ENCODE data around the gene DDIAS. TPM values are rescaled to one million over a fixed set of nuclear protein-coding genes. Genes with fewer than 3 reads are reported as not detected.

Gene DDIAS
- total and polyA plus RNA-seq, 10 donors, result 1.5 to 11.1 (median 7.3) TPM

DNA sequence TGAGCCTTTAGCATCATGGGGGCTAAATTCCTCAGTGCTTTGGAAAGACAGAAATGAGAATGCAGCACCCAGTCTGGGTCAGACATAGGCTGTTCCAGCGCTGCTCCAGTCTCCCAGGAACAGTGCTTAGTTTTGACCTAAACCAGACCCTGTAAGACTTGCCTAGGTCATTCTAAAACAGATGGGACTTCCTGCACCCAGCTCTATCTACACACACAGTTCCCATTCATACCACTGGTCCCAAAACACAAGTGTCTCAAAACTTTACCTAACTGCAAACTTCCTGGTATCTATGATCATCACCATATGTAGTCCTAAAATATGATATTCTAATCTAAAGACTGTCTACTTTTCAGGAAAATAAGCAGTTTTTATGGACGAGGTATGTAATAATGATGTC, 39.2 kb upstream of the DDIAS start:
- TF ChIP-seq POLR2AphosphoS5 (IDR thresholded peaks at IDR 0.05), result no peak
- TF ChIP-seq, protein P1, sequence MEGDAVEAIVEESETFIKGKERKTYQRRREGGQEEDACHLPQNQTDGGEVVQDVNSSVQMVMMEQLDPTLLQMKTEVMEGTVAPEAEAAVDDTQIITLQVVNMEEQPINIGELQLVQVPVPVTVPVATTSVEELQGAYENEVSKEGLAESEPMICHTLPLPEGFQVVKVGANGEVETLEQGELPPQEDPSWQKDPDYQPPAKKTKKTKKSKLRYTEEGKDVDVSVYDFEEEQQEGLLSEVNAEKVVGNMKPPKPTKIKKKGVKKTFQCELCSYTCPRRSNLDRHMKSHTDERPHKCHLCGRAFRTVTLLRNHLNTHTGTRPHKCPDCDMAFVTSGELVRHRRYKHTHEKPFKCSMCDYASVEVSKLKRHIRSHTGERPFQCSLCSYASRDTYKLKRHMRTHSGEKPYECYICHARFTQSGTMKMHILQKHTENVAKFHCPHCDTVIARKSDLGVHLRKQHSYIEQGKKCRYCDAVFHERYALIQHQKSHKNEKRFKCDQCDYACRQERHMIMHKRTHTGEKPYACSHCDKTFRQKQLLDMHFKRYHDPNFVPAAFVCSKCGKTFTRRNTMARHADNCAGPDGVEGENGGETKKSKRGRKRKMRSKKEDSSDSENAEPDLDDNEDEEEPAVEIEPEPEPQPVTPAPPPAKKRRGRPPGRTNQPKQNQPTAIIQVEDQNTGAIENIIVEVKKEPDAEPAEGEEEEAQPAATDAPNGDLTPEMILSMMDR (IDR thresholded peaks at IDR 0.05 in 8 of 11, conservative IDR thresholded peaks at IDR 0.05 in 3 of 11), result no peak
- TF ChIP-seq POLR2A (IDR thresholded peaks at IDR 0.05), result no peak
- no peak overlapping the region for H3K27ac ChIP-seq
- no peak overlapping the region for H3K4me3 ChIP-seq
- intact Hi-C loops (cut with DNase I; ENCODE audit: low total_unique reads), result loop anchor here (5.0 kb wide), 1 partner anchor 145 kb away; no protein-coding TSS in a partner anchor
- no peaks in the 10 kb centered on the region for H3K27me3 ChIP-seq (replicated peaks in 1 of 7)
- H3K9me3 ChIP-seq, result no peaks in the 10 kb centered on the region
- peaks cover 0 to 23% (median 7%) of the 10 kb centered on the region in 6 donors for H3K4me1 ChIP-seq
- 68 to 97% (median 87%) methylated on average over 2 of the region's 2 CpGs for WGBS, 5 donors
- peaks cover 0 to 9% (median 0%) of the 10 kb centered on the region in 6 donors for H3K36me3 ChIP-seq
- no peak for DNase-seq

DNA sequence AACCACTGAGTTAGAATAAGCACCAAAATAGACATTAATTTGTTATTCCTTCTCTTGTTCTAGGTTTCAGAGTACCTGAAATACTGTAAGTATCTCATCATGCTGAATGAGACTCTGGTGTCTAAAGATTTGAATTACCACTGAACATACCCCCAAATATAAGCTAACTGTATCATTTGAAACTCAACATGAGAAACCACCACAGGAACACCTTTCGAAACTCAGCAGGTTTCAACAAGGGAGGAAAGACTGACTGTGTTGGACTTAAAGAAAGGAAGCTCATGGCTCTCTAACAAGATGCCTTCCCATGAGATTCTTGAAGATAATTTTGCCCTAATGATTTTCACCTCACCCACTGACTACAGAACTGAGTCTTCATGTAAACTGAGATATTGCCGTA, 38.3 kb upstream of the DDIAS start:
- Histone ChIP-seq H3K36me3 (peaks cover 0 to 3% (median 0%) of the 10 kb centered on the region in 6 donors), H3K9me3 (no peaks in the 10 kb centered on the region), H3K27me3 (replicated peaks in 1 of 7) (no peaks in the 10 kb centered on the region), H3K27ac (no peak overlapping the region), H3K4me1 (peaks cover 0 to 32% (median 10%) of the 10 kb centered on the region in 6 donors), H3K4me3 (no peak overlapping the region)
- 81 to 93% (median 87%) methylated on average over 2 of the region's 2 CpGs for WGBS, 5 donors
- no peak for TF ChIP-seq POLR2A (IDR thresholded peaks at IDR 0.05)
- TF ChIP-seq, protein P1 (IDR thresholded peaks at IDR 0.05 in 8 of 11, conservative IDR thresholded peaks at IDR 0.05 in 3 of 11), result no peak
- TF ChIP-seq POLR2AphosphoS5 (IDR thresholded peaks at IDR 0.05), result no peak
- intact Hi-C loops (cut with DNase I; ENCODE audit: low total_unique reads), result loop anchor here (5.0 kb wide), 1 partner anchor 146 kb away; no protein-coding TSS in a partner anchor
- no peak for DNase-seq

DNA sequence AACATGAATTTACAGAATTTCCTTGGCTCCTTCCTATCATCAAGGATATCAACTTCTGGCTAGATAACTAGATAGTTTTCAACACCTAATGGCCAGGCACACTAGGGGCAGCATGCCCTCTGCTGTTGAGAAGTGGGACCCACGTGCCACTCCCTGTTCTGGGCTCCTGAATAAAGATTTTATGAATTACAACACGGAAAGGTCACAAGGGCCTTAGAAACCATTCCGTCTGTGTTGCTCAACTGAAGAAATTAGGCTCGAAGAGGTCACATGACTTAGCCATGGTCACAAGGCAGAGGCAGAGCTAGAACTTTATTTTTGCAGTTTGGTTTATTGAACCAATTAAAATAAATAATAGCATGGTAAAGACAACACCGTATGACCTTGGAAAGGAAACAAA, 37.3 kb upstream of the DDIAS start:
- no peaks in the 10 kb centered on the region for H3K9me3 ChIP-seq
- H3K36me3 ChIP-seq, result no peaks in the 10 kb centered on the region
- peak; percentile 74 for DNase-seq
- intact Hi-C loops (cut with DNase I; ENCODE audit: low total_unique reads), result loop anchor here (5.0 kb wide), 1 partner anchor 147 kb away; no protein-coding TSS in a partner anchor
- peaks cover 0 to 40% (median 10%) of the 10 kb centered on the region in 6 donors for H3K4me1 ChIP-seq
- no peak overlapping the region for H3K27ac ChIP-seq
- H3K27me3 ChIP-seq (replicated peaks in 1 of 7), result peaks cover 0 to 8% (median 0%) of the 10 kb centered on the region in 7 donors
- H3K4me3 ChIP-seq, result no peak overlapping the region
- no peak for TF ChIP-seq POLR2AphosphoS5 (IDR thresholded peaks at IDR 0.05)
- TF ChIP-seq, protein P1 (IDR thresholded peaks at IDR 0.05 in 8 of 11, conservative IDR thresholded peaks at IDR 0.05 in 3 of 11), result peak in 8 of 11 experiments; percentile 23 to 55 (median 39)
- TF ChIP-seq POLR2A (IDR thresholded peaks at IDR 0.05), result no peak
- WGBS, 5 donors, result 23 to 49% (median 24%) methylated on average over 5 of the region's 5 CpGs

DNA sequence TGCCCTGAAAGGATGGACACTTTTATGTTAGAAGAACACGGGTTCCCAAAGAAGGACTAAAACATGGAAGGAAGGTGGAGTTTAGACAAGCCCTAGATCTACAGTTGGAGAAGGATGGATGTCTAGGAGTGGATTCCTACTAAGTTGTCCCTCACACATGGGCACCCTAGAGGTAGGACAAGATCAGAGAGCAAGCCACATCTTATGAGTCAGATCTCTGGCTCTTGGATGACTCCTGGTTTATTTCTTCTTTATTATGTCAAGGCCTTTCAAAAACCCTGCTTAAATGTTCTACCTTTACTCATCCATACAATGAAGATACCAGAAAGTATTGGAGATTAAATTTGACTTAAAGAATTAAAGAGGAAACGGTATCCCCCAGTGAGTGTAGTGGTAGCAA, 35.7 kb upstream of the DDIAS start:
- intact Hi-C loops (cut with DNase I; ENCODE audit: low total_unique reads), result loop anchor here (5.0 kb wide), 1 partner anchor 36 kb away; the partner anchor contains the start of genes DDIAS and PRCP
- H3K27ac ChIP-seq, result no peak overlapping the region
- peaks cover 0 to 8% (median 0%) of the 10 kb centered on the region in 7 donors for H3K27me3 ChIP-seq (replicated peaks in 1 of 7)
- WGBS, 5 donors, result 87 to 95% (median 92%) methylated on average over 2 of the region's 2 CpGs
- no peaks in the 10 kb centered on the region for H3K36me3 ChIP-seq
- H3K4me1 ChIP-seq, result peaks cover 0 to 48% (median 10%) of the 10 kb centered on the region in 6 donors
- H3K4me3 ChIP-seq, result no peak overlapping the region
- TF ChIP-seq POLR2AphosphoS5 (IDR thresholded peaks at IDR 0.05) (no peak), POLR2A (IDR thresholded peaks at IDR 0.05) (no peak)
- TF ChIP-seq, protein P1 (IDR thresholded peaks at IDR 0.05 in 8 of 11, conservative IDR thresholded peaks at IDR 0.05 in 3 of 11), result no peak
- no peaks in the 10 kb centered on the region for H3K9me3 ChIP-seq
- DNase-seq, result no peak
